SW480 (cell line): Measurements from ENCODE around the gene PWP2.
"Not testable (repeated sequence)": the region's sequence is repeated elsewhere in the genome, so short reads cannot be mapped to it uniquely, and the experiment has no call there.

ENCODE experiments used
- DNase-seq: peaks from one replicate; pipeline ENCODE4 v3.0.0-alpha.2; 2016; ENCODE audit warnings: low spot score

Gene PWP2

GRCh38 chr21:44083631-44084291 is 23.4 kb upstream of the PWP2 start:
- DNase-seq: no peak

- no peak for DNase-seq
These were observed 22.5 kb upstream of the PWP2 start for GRCh38 chr21:44084496-44085241.

GRCh38 chr21:44085491-44086321 is 21.5 kb upstream of the PWP2 start:
- no peak for DNase-seq

- DNase-seq: no peak
These were observed 20.4 kb upstream of the PWP2 start for GRCh38 chr21:44086636-44087425.

- DNase-seq: no peak
These were observed 19.5 kb upstream of the PWP2 start for GRCh38 chr21:44087426-44088400.

- DNase-seq: no peak
These were observed 18.8 kb upstream of the PWP2 start for GRCh38 chr21:44088401-44088780.

GRCh38 chr21:44089001-44089911 is 17.9 kb upstream of the PWP2 start:
- DNase-seq: peak; percentile 82

- peak; percentile 76 for DNase-seq
These were observed 16.9 kb upstream of the PWP2 start for GRCh38 chr21:44090325-44090724.

- no peak for DNase-seq
These were observed 15.0 kb upstream of the PWP2 start for GRCh38 chr21:44092211-44092610.

- no peak for DNase-seq
These were observed 13.4 kb upstream of the PWP2 start for GRCh38 chr21:44093761-44094160.

- DNase-seq: no peak
These were observed 12.4 kb upstream of the PWP2 start for GRCh38 chr21:44094832-44095231.

GRCh38 chr21:44098507-44098906 is 8.7 kb upstream of the PWP2 start:
- not testable (repeated sequence) for DNase-seq

- DNase-seq: not testable (repeated sequence)
These were observed 8.2 kb upstream of the PWP2 start for GRCh38 chr21:44098964-44099363.

GRCh38 chr21:44107589-44107988 is 390 bp downstream of the PWP2 start:
- DNase-seq: not testable (repeated sequence)

- not testable (repeated sequence) for DNase-seq
These were observed 6.6 kb downstream of the PWP2 start for GRCh38 chr21:44113702-44114371.

GRCh38 chr21:44122131-44122530 is 14.9 kb downstream of the PWP2 start:
- DNase-seq: not testable (repeated sequence)

GRCh38 chr21:44127827-44128226 is 20.6 kb downstream of the PWP2 start:
- DNase-seq: not testable (repeated sequence)

- not testable (repeated sequence) for DNase-seq
These were observed 26.5 kb downstream of the PWP2 start for GRCh38 chr21:44133715-44134057.

GRCh38 chr21:44134732-44135131 is 27.5 kb downstream of the PWP2 start:
- not testable (repeated sequence) for DNase-seq
